ENCODE data around the gene TC2N. TPM values are rescaled to one million over a fixed set of nuclear protein-coding genes. Genes with fewer than 3 reads are reported as not detected.
"Not testable (repeated sequence)": the region's sequence is repeated elsewhere in the genome, so short reads cannot be mapped to it uniquely, and the experiment has no call there.

TC2N gene
- total RNA-seq, 1 experiment from 2014 or later, result 15.9 TPM

- no peak for TF ChIP-seq ZBTB33 (IDR thresholded peaks at IDR 0.05; ENCODE audit: extremely low read depth, insufficient replicate concordance, low read length)
- TF ChIP-seq, protein P1, sequence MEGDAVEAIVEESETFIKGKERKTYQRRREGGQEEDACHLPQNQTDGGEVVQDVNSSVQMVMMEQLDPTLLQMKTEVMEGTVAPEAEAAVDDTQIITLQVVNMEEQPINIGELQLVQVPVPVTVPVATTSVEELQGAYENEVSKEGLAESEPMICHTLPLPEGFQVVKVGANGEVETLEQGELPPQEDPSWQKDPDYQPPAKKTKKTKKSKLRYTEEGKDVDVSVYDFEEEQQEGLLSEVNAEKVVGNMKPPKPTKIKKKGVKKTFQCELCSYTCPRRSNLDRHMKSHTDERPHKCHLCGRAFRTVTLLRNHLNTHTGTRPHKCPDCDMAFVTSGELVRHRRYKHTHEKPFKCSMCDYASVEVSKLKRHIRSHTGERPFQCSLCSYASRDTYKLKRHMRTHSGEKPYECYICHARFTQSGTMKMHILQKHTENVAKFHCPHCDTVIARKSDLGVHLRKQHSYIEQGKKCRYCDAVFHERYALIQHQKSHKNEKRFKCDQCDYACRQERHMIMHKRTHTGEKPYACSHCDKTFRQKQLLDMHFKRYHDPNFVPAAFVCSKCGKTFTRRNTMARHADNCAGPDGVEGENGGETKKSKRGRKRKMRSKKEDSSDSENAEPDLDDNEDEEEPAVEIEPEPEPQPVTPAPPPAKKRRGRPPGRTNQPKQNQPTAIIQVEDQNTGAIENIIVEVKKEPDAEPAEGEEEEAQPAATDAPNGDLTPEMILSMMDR (IDR thresholded peaks at IDR 0.05 in 2 of 3, conservative IDR thresholded peaks at IDR 0.05 in 1 of 3; ENCODE audit: borderline replicate concordance in 1 of 3, insufficient read depth in 1 of 3, low read depth in 2 of 3, low read length in 2 of 3), result no peak
- no peak for TF ChIP-seq ELF1 (IDR thresholded peaks at IDR 0.05; ENCODE audit: borderline replicate concordance, low read depth)
- TF ChIP-seq YY1 (IDR thresholded peaks at IDR 0.05; ENCODE audit: extremely low read depth, insufficient replicate concordance, low read depth, low read length), result no peak
Measured at GRCh38 chr14:91806716-91807115, 60.6 kb downstream of the TC2N start (continued).

DNA sequence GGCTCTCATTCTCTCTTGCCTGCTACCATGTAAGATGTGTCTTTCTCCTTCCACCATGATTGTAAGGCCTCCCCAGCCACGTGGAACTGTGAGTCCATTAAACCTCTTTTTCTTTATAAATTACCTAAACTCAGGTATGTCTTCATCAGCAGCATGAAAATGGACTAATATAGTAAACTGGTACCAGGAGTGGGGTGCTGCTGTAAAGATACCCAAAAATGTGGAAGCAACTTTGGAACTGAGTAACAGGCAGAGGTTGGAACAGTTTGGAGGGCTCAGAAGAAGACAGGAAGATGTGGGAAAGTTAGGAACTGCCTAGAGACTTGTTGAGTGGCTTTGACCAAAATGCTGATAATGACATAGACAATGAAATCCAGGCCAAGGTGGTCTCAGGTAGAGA lies 61.2 kb downstream of the TC2N start:
- ATAC-seq; H3K4me1 ChIP-seq (ENCODE audit: control insufficient read depth in 1 of 2, insufficient read depth in 2 of 2, low read length in 2 of 2); H3K27me3 ChIP-seq (ENCODE audit: insufficient read depth, low read length); POLR2A ChIA-PET; H3K9ac ChIP-seq (ENCODE audit: low read length); H3K36me3 ChIP-seq (ENCODE audit: control insufficient read depth in 1 of 2, insufficient read depth in 2 of 2, low read length in 2 of 2); H2AFZ ChIP-seq (ENCODE audit: low read depth, low read length, poor library complexity, severe bottlenecking); H3K79me2 ChIP-seq (ENCODE audit: insufficient read depth, low read length); H3K27ac ChIP-seq (ENCODE audit: low read depth, low read length); DNase-seq (ENCODE audit: low read depth, low spot score); BruUV-seq (replicated peaks); H3K9me2 ChIP-seq (ENCODE audit: insufficient read depth); H3K4me2 ChIP-seq (ENCODE audit: low read length); CTCF ChIA-PET; H4K20me1 ChIP-seq (ENCODE audit: insufficient read depth); H3K4me3 ChIP-seq (replicated peaks in 1 of 2; ENCODE audit: low read depth in 1 of 2, low read length in 2 of 2); intact Hi-C loops (cut with micrococcal nuclease): not testable (repeated sequence)
- peaks cover 4 to 13% of the 10 kb centered on the region in 2 experiments; a peak in 3 of 4 replicates for H3K9me3 ChIP-seq (ENCODE audit: control insufficient read depth in 1 of 2, insufficient read depth in 1 of 2, low read depth in 1 of 2, low read length in 2 of 2)
- RAD21 ChIA-PET (ENCODE audit: low non-redundant PET in 1 of 2, low total read pairs in 2 of 2, uncharacterized antibody in 2 of 2, unreplicated experiment in 2 of 2), result interaction anchor here in 1 of 2 experiments (0.6 kb wide), 1 partner anchor 22 kb away, joined by 3 read pairs; no protein-coding TSS in a partner anchor
